ENCODE measurements around the gene OTUB1.

DNA sequence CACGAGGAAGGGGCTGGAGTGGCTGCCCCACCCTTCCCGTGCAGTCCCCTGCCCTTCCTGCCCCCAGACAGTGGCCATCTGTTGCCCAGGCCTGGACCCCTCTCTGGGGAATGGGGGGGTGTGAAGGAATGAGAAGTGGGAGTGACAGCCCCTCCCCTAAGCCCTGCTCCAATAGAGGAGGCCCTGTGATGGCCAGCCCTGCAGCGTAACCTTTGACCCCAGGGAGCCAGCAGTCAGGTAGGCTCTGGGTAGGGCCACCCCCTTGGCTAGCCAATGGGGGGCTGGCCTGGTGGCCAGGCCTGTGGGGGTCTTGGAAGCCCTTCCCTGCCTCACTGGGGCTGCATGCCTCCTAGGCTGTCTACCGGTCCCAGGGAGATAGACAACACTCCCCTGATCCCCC lies 56.1 kb downstream of the OTUB1 start:
- TF ChIP-seq, protein P1, sequence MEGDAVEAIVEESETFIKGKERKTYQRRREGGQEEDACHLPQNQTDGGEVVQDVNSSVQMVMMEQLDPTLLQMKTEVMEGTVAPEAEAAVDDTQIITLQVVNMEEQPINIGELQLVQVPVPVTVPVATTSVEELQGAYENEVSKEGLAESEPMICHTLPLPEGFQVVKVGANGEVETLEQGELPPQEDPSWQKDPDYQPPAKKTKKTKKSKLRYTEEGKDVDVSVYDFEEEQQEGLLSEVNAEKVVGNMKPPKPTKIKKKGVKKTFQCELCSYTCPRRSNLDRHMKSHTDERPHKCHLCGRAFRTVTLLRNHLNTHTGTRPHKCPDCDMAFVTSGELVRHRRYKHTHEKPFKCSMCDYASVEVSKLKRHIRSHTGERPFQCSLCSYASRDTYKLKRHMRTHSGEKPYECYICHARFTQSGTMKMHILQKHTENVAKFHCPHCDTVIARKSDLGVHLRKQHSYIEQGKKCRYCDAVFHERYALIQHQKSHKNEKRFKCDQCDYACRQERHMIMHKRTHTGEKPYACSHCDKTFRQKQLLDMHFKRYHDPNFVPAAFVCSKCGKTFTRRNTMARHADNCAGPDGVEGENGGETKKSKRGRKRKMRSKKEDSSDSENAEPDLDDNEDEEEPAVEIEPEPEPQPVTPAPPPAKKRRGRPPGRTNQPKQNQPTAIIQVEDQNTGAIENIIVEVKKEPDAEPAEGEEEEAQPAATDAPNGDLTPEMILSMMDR (conservative IDR thresholded peaks at IDR 0.05) = no peak
- TF ChIP-seq EZH2 (IDR thresholded peaks at IDR 0.05; ENCODE audit: low read depth) = no peak
